GM15510 (cell line): ENCODE results near the gene SAMD14.

ENCODE experiments used
- POLR2A ChIP-seq: IDR thresholded peaks from 3 replicates; pipeline ENCODE4 v1.6.1; 2011; ENCODE audit warnings: borderline replicate concordance; ENCODE audit not compliant: insufficient read length; ENCODE audit errors: extremely low read depth

SAMD14 gene

DNA sequence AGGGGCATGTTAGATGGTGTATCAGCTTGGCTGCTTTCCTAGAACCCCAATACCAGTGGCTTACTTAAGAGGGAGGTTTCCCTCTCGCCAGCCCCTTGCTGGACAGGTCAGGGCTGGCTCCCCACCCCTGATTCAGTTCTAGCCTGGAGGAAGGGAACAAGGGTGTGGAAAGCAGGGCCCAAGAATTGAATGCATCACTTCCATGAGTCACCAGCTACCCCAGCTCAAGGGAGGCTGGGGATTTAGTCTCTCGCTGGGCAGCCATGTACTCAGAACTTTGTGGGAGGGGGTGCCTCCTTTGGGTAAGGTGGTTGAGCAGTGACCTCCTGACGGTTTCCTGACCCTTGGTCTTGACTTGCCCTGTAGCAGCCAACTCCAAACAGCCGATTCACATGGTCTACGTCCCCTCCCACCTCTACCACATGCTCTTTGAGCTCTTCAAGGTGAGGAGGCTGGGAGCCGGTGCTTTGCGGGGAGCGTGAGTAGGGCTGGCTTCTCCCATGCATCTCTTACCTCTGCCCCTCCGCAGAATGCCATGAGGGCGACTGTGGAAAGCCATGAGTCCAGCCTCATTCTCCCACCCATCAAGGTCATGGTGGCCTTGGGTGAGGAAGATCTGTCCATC lies 22.1 kb downstream of the SAMD14 start:
- no peak for TF ChIP-seq POLR2A

DNA sequence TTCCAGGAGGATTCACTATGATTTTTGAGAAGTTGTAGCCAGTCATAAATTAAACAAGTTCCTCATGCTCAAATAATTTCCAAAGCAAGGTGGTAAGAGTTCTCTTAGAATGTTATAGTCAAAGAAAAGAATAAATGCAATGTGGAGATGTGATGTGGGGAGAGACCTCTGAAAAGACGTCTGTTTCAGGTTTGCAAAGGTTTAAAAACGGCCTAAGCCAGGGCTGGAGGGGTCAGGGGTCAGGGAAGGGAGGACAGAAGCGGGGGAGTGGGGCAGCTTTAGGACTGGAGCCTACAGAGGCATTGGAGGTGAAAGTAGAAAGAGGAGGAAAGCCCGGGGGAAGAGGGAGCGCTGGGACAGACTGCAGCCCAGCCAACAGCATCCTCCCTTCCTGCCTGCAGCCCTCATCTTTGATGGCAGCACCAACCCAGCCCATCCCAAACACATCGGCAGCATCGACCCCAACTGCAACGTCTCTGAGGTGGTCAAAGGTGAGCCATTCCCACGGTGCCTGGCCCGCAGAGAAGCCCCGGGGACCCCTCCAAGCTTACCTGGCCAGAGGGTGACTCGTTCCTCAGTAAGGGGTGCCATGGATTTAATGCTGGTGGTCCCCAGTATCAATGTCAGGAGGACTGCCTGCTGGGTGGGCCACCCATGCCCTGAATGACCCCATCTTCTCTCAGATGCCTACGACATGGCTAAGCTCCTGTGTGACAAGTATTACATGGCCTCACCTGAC lies 23.4 kb downstream of the SAMD14 start:
- no peak for TF ChIP-seq POLR2A

DNA sequence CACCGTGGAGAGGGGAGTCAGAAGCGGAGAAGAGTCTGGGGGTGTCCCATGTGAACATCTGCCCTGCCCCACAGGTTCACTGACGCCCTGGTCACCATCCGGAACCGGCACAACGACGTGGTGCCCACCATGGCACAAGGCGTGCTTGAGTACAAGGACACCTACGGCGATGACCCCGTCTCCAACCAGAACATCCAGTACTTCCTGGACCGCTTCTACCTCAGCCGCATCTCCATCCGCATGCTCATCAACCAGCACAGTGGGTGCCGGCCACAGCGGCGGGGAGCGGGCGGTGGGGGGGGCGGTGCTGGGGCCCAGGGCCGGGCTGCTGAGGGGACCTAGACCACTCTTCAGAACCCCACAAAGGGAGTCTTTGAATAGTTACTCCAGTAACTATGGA lies 24.1 kb downstream of the SAMD14 start:
- no peak for TF ChIP-seq POLR2A

DNA sequence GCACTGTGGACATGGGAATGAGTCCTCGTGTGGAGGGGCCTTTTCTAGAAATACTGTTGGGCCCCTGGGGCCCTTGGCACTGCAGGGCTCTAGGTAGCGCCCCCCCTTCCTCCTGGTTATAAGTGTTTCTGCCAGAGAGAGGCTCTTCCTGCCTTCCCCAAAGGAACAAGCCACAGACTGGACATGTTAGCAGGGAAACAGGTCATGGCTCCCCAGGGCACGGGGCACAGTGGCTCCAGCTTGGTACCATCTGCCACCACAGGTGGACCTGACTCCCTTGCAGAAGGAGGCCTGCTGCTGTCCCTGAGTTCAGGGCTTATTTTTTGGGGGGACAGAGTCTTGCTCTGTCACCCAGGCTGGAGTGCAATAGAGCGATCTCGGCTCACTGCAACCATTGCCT lies 26.0 kb downstream of the SAMD14 start:
- TF ChIP-seq POLR2A: no peak

DNA sequence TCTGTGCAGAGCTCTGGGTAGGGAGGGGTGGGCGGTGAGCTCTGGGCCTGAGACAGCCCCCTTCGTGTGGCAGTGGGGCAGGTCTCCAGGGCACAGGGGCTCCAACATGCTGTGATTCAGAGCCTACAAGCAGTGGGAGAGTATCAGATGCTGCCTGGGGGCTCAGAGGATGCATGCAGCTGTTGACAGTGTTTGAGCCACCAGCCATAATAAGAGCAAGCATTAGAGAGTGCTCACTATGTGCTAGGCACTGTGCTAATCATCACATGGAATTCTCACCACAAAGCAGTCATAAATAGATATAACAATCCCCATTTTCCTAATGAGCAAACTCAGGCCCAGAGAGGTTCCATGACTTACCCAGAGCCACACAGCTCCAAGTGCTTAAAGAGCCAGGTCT lies 26.7 kb downstream of the SAMD14 start:
- TF ChIP-seq POLR2A: no peak

DNA sequence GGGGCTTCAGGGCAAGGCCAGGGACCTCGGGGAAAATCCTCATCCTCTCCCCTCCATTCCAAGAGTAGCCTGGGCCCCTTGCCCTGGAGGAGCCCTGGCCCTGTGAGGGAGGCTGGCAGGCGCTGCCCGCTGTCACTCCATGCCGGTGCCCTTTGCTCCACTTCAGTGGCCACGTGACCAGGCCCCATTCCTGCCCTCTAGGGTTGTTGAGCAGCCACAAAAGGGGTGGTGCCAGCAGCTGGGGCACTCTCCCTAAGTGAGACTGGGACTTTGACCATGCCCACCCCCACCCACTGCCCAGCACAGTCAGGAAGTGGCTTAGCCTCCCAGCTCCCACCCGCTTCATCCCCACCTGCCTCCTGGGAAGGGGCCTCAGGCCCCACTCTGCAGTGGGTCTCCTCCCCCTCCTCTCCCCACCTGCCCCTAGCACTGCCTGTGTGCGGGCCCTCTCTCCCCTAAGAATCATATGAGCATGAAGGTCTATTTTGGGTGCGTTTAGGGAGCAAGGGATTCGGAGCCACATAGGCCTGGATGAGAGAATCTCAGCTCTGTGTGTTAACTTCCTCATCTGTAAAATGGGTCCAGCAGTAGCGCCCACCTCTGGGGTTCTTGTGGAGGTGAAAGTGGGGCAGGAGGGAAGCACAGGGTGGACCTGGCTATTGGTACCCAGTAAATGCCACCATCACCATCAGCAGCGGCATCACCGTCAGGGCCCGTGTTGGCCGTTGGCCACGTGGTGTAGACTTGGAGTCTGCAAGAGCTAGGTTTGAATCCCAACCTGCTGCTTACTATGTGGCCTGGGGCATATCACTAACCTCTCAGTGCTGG lies 27.6 kb downstream of the SAMD14 start:
- TF ChIP-seq POLR2A: no peak

DNA sequence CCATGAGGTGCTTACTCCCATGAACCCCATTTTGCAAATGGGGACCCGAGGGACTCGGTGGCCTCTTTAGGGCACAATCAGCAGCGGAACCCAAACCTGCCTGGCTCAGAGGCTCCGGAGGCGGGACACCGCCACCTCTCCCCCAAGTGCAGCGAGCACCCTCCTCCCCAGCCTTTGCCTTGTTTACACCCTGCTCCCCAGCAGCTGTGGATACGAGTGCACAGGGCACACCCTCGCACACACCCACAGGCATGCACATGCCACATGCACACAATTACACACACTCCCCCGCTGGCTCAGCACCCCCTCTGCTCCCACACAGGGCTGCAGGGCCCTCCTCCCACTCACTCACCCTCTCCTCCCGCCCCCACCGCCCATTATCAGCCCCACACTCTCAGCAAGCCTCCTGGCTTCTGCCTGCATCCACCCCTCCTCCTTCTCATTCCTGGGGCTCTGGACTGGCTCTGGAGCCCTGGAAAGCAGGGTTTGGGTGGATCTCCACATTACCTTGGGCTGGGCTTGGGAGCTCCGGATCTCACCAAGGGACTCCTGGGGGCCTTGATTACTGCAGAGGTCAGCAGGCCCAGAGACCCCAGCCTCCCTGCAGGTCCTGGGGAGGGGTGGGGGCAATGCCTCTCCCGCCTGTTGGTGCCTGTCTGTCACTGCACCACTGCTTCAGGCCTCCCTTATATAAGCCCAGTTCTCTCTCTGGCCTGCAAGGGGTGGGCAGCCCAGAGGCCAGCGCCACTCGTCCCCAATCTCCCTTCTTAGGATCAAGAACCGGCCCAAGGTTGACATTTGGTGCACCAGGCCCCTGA lies 28.4 kb downstream of the SAMD14 start:
- no peak for TF ChIP-seq POLR2A

DNA sequence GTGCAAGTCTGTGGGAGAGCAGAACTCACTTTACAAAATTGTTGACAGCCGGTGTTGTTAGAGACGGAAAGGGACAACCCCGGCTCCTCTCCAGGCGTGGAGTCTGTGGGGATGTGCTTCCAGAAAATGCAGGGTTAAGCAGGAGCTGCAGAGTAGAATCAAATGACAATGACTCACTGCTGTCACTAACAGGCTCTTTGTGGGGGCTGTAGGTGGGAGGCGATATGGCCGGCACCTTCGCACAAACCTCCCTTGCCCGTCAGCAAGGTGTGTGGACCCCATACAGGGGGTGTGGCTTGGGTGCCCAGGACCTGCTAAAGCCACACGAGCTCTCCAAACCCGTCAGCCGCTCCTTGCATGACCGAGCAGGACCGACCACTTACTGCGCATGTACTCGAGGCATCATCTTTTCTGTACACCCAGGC lies 29.0 kb downstream of the SAMD14 start:
- TF ChIP-seq POLR2A: no peak

DNA sequence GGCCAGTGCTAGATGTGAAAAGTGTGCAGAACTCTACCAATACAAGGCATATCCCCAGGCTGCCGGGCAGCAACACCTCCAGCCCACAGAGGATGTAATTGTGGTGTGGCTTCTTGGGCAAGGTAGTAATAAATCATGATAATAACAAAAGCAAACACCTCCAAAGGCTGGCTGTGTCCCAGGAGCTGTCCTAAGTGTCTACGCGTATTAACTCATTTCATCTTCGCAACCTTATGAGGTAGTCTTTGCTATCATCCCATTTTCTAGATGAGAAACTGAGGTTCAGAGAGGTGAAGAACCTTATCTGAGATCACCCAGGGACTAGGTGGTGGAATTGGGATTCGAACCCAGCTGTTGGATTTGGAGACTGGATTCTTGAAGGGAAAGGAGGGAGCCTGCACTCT lies 29.5 kb downstream of the SAMD14 start:
- no peak for TF ChIP-seq POLR2A

DNA sequence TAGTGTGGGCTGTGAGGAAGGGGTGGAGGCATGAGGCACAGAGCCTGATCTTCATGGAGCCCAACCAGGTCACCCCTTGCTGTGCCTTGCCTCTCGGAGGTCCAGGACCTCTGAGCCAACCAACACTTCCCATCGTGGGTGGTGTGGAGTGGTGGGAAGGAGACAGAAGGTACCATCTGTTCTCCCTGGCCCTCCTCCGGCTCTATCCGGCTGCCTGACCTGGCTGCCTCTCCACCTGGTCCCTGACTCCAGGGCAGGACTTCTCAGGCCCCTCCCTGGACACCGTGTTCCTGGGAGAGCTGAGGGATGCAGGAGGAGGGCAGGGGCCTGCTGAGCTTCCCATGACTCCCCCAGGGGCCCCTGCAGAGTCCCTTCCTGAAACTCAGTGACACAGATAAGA lies 31.0 kb downstream of the SAMD14 start:
- no peak for TF ChIP-seq POLR2A

DNA sequence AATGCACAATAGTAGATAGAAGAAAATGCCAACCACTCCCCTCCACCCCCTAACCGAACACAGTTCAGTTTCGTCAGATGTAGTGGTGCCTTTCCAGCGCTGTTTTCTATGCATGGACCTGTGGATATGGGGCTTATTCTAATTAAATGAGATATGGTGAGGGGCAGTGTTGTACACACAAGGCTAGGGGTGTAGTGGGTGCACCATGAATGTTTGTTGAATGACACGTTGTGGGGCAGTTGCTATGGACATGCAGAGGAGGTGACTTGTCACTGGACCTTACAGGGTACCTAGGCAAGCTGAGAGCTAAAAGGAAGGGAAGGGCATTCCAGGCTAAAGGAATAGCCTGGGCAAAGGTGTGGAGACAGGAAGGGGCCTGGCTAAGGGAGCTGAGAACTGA lies 31.4 kb downstream of the SAMD14 start:
- no peak for TF ChIP-seq POLR2A

DNA sequence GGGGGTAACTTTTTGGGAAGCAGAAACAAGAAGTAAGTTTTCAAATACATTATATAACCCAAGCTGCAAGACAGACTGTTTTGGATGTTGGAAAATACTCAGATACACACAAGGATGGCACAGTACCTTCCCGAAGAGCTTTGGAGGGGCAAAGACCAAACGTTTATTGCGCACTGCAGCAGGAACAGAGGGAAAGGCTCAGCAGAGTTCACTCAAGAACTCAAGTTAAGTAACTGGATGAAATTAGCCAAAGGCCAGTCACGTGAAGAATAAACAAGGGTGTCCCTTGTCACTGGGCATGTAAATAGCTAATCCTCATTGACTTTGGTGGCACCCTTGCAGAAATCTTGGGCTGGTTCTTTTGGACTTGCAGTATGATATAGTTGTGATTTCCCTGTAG lies 32.0 kb downstream of the SAMD14 start:
- TF ChIP-seq POLR2A: no peak

DNA sequence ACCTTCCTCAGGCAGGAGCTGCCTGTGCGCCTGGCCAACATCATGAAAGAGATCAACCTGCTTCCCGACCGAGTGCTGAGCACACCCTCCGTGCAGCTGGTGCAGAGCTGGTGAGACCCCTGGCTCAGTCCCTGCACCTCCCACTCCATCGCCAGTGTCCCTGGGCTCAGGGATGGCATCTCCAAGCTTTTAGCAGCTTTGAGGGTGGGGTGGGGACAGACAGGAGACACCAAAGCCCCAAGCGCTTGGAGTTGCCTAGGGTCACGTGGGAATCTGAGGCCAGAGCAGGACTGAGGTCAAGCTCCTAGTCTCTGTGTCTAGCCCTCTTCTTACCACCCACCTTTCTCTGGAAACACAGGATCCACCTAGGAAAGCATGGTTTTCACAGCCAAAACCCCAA lies 32.5 kb downstream of the SAMD14 start:
- TF ChIP-seq POLR2A: no peak

DNA sequence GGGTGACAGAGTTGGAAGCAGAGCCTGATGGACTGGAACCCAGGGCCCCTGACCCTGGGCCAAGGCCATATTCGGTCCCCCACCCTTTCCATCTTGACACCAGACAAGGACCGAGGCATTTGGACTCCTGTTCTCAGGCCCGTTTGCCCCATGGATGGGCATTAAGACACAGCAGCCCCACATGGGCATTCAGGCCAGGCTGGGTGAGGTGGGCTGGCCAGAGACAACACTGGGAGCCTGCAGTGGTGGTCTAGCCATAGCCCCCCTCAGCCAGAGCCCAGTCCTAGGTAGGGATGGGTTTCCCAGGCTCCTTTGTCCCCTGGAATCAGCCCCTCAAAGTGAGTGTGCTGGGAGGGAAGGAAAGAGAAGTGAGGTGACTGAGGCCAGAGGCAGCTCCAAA lies 33.2 kb downstream of the SAMD14 start:
- no peak for TF ChIP-seq POLR2A

DNA sequence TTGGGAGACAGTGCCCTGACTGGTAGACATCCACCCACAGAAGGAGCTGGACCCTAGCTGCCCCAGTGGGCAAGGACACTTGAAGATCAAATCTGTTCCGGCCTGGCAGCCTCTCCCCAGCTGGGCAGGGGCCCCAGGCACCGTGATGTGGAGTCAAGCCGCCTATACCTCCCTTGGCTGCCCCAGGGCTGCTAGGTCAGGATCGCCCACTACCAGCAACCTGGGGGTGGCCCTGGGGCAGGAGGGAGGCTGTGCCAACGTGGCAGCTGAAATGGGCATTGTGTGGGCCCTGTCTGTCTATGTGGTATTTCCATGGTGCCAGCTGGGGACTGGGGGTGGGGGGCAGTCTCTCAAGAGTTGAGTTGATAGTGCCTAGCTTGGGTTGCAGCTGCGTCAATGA lies 33.9 kb downstream of the SAMD14 start:
- no peak for TF ChIP-seq POLR2A
